Immature natural killer cell (primary cell): ENCODE results near the gene GSTT4. TPM values are rescaled to one million over a fixed set of nuclear protein-coding genes. Genes with fewer than 3 reads are reported as not detected.
A peak's percentile ranks its signal among the peaks of the same experiment; 100 is the strongest.
"Not testable (repeated sequence)": the region's sequence is repeated elsewhere in the genome, so short reads cannot be mapped to it uniquely, and the experiment has no call there.

ENCODE experiments used
- DNase-seq, 3 donors: peaks; one replicate each; pipeline ENCODE4 v3.0.0; 2022; ENCODE audit warnings: mixed read lengths in 1 of 3
- H3K27ac Mint-ChIP-seq, 6 donors: one replicate each; pipeline ENCODE4 v1.8.0; 2020; ENCODE audit warnings: mixed read lengths in 6 of 6, mild to moderate bottlenecking in 5 of 6, inconsistent platforms in 4 of 6, moderate library complexity in 3 of 6
- H3K27me3 Mint-ChIP-seq, 3 donors: one replicate each; pipeline ENCODE4 v1.8.0; 2020 to 2021; ENCODE audit warnings: low read depth in 3 of 3, mild to moderate bottlenecking in 3 of 3, mixed read lengths in 3 of 3, moderate library complexity in 3 of 3, inconsistent platforms in 1 of 3
- H3K36me3 Mint-ChIP-seq, 3 donors: one replicate each; pipeline ENCODE4 v1.8.0; 2020; ENCODE audit warnings: mixed read lengths in 3 of 3, inconsistent platforms in 2 of 3, mild to moderate bottlenecking in 2 of 3
- H3K4me1 Mint-ChIP-seq, 2 donors: one replicate each; pipeline ENCODE4 v1.8.0; 2020; ENCODE audit warnings: inconsistent platforms in 2 of 2, mild to moderate bottlenecking in 2 of 2, mixed read lengths in 2 of 2, moderate library complexity in 1 of 2
- H3K4me3 Mint-ChIP-seq, 5 donors: one replicate each; pipeline ENCODE4 v1.8.0; 2020; ENCODE audit warnings: mild to moderate bottlenecking in 5 of 5, mixed read lengths in 5 of 5, inconsistent platforms in 3 of 5, moderate library complexity in 3 of 5
- H3K9me3 Mint-ChIP-seq, 6 donors: one replicate each; pipeline ENCODE4 v1.8.0; 2020; ENCODE audit warnings: mild to moderate bottlenecking in 6 of 6, mixed read lengths in 6 of 6, inconsistent platforms in 4 of 6, moderate library complexity in 3 of 6
- polyA plus RNA-seq, 3 donors: library from polyadenylated mRNA; unstranded; fragments of 300-500 nt; fragmentation: Illumina TruSeq; gene quantifications; one replicate each; pipeline ENCODE4 v1.2.3, GENCODE V29; 2021

GSTT4 gene
- polyA plus RNA-seq, 3 donors from 2014 or later: not detected

DNA sequence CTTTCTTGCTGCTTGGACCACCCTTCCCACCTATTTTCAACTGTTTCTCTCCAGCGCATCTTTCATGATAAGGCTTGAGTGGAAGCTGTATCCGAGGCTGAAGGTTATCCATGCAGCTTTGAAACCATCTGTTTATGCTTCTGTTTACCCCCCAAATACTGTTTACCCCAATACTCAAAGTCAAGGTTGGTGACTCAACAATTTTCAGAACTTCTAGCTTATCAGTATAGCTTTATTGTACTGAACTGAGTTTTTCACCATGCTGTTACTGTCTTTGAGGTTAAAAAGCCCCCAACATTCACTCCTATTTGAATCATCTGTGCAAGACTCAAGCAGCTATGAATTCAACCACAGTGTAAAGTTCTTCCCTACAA lies 4.8 kb upstream of the GSTT4 start:
- no peaks in the 10 kb centered on the region for H3K9me3 Mint-ChIP-seq
- H3K4me3 Mint-ChIP-seq: peak overlapping the region; percentile 45 to 95 (median 79)
- no peaks in the 10 kb centered on the region for H3K36me3 Mint-ChIP-seq
- H3K27ac Mint-ChIP-seq: peak overlapping the region; percentile 65 to 97 (median 91)
- peaks cover 30 to 47% of the 10 kb centered on the region in 2 donors for H3K4me1 Mint-ChIP-seq
- DNase-seq: no peak
- peaks cover 9 to 15% (median 14%) of the 10 kb centered on the region in 3 donors for H3K27me3 Mint-ChIP-seq

DNA sequence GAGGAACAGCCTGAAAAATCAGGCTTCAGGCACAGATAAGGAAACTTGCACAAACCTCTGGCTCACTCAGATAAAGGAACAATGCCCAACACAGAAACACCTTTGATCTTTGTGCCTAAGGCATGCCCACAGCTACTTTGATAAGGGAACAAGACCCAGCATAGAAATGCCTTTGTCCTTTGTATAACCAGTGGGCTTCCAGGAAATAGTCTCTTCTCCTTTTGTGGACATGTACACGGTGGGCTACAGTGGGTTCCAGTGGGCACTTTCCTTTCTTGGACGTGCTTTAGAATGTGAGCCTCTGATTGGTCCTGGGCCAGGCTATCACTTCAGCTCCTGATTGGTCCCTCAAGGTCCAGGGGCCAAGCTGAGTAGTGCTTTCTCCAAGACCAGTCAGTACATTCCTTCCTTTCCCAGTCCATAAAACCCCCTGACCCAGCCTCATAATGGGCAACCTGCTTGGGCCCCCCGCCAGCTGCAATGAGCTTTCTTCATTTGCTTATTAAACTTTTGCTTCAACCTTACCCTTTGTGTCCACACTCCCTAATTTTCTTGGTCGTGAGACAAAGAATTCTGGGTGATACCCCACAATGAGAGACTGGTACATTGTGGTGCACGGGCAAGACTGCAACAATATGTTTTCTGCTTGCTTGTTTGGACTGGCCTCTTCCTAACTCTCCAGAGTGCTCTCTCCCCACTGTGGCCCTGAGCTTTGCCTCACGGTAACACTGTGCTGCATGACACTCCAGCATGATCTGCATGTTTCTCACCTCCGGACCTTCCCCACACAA lies 4.2 kb upstream of the GSTT4 start:
- Mint-ChIP-seq H3K4me3 (peak overlapping the region in 2 of 5 donors; percentile 5 to 35), H3K27ac (peak overlapping the region in 4 of 6 donors; percentile 65 to 96 (median 80)), H3K27me3 (peaks cover 9 to 15% (median 14%) of the 10 kb centered on the region in 3 donors), H3K36me3 (no peaks in the 10 kb centered on the region), H3K4me1 (peaks cover 27 to 41% of the 10 kb centered on the region in 2 donors), H3K9me3 (no peaks in the 10 kb centered on the region)
- DNase-seq: no peak

- no peaks in the 10 kb centered on the region for H3K36me3 Mint-ChIP-seq
- no peak overlapping the region for H3K4me3 Mint-ChIP-seq
- DNase-seq: no peak
- H3K27me3 Mint-ChIP-seq: peaks cover 9 to 15% (median 14%) of the 10 kb centered on the region in 3 donors
- no peaks in the 10 kb centered on the region for H3K9me3 Mint-ChIP-seq
- peaks cover 26 to 33% of the 10 kb centered on the region in 2 donors for H3K4me1 Mint-ChIP-seq
- peak overlapping the region in 1 of 6 donors; percentile 26 for H3K27ac Mint-ChIP-seq
Measured at GRCh38 chr22:24008381-24009226, 3.4 kb upstream of the GSTT4 start.

- Mint-ChIP-seq H3K9me3 (no peaks in the 10 kb centered on the region), H3K4me3 (no peak overlapping the region), H3K27ac (no peak overlapping the region), H3K36me3 (no peaks in the 10 kb centered on the region), H3K4me1 (peaks cover 23 to 28% of the 10 kb centered on the region in 2 donors), H3K27me3 (peaks cover 9 to 15% (median 15%) of the 10 kb centered on the region in 3 donors)
- no peak for DNase-seq
Measured at GRCh38 chr22:24008022-24008283, 2.7 kb upstream of the GSTT4 start.

- Mint-ChIP-seq H3K9me3 (no peaks in the 10 kb centered on the region), H3K27me3 (peaks cover 9 to 15% (median 15%) of the 10 kb centered on the region in 3 donors), H3K36me3 (no peaks in the 10 kb centered on the region), H3K4me1 (peaks cover 19 to 25% of the 10 kb centered on the region in 2 donors), H3K4me3 (no peak overlapping the region), H3K27ac (no peak overlapping the region)
- DNase-seq: no peak
Measured at GRCh38 chr22:24007253-24008021, 2.2 kb upstream of the GSTT4 start.

- DNase-seq: no peak
- Mint-ChIP-seq H3K27ac (no peak overlapping the region), H3K27me3 (peaks cover 9 to 18% (median 15%) of the 10 kb centered on the region in 3 donors), H3K4me3 (no peak overlapping the region), H3K9me3 (no peaks in the 10 kb centered on the region), H3K4me1 (peaks cover 16 to 19% of the 10 kb centered on the region in 2 donors), H3K36me3 (no peaks in the 10 kb centered on the region)
Measured at GRCh38 chr22:24006914-24007214, 1.6 kb upstream of the GSTT4 start.

DNA sequence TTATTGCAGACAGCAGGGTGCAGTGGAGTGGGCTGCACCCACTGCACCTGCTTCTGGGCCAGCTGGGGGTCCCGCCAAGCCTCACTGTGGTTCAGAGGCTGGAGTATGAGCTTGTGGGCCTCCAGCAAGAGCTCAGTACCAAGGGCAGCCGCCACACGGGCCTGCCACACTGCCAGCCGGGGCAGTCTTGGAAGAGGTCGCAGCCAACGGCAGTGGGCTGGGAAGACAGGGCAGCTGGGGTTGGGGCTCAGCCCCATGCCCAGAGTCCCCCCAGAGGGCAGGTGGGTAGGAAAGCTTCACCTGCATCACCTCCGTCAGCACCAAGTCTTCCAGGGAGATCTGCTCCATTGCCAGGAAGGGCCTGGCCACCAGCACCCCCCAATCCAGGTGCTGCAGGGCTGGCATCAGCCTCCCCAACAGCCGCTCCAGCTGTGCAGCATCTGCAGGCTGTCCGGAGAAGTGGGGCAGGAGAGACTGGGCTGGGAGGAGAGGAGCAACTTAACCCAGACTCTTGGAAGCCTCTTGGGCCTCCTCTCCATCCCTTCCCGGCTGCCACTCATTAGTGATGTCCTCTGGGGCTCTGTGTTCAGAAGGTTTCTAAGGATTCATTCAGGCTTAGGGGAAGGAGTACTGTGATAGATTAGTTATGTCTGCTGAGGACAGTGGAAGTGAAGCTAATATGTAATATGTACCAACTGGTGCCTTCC lies 1.1 kb upstream of the GSTT4 start:
- Mint-ChIP-seq H3K27ac (no peak overlapping the region), H3K9me3 (no peaks in the 10 kb centered on the region), H3K4me1 (peaks cover 12 to 14% of the 10 kb centered on the region in 2 donors), H3K4me3 (no peak overlapping the region), H3K36me3 (no peaks in the 10 kb centered on the region), H3K27me3 (peaks cover 7 to 17% (median 11%) of the 10 kb centered on the region in 3 donors)
- no peak for DNase-seq

GRCh38 chr22:24003887-24004286 lies 1.4 kb downstream of the GSTT4 start:
- Mint-ChIP-seq H3K27ac (no peak overlapping the region), H3K4me3 (no peak overlapping the region), H3K36me3 (no peaks in the 10 kb centered on the region), H3K27me3 (peaks cover 0 to 5% (median 2%) of the 10 kb centered on the region in 3 donors), H3K4me1 (no peaks in the 10 kb centered on the region), H3K9me3 (no peaks in the 10 kb centered on the region)
- no peak for DNase-seq

GRCh38 chr22:24002851-24003250 lies 2.4 kb downstream of the GSTT4 start:
- peaks cover 0 to 6% (median 2%) of the 10 kb centered on the region in 3 donors for H3K27me3 Mint-ChIP-seq
- no peak for DNase-seq
- no peaks in the 10 kb centered on the region for H3K9me3 Mint-ChIP-seq
- H3K4me3 Mint-ChIP-seq: no peak overlapping the region
- no peaks in the 10 kb centered on the region for H3K36me3 Mint-ChIP-seq
- H3K4me1 Mint-ChIP-seq: no peaks in the 10 kb centered on the region
- no peak overlapping the region for H3K27ac Mint-ChIP-seq

DNA sequence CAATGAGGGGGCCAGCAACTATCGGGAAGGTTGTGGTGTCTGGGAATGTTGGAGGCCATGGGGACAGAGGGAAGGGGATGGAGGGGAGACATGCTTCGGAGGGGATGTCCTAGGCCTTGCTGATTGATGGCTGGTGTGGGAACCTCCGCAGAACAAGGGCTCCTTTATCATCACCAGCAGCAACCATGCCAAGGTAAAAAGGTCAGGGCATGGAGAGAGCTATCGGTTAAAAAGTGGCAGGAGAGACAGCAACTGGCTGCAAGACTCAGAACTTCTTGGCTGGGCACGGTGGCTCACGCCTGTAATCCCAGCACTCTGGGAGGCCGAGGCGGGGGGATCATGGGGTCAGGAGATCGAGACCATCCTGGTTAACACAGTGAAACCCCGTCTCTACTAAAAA lies 3.0 kb downstream of the GSTT4 start:
- DNase-seq: no peak
- H3K4me1 Mint-ChIP-seq: no peaks in the 10 kb centered on the region
- no peaks in the 10 kb centered on the region for H3K36me3 Mint-ChIP-seq
- H3K27ac Mint-ChIP-seq: no peak overlapping the region
- H3K4me3 Mint-ChIP-seq: no peak overlapping the region
- H3K27me3 Mint-ChIP-seq: peaks cover 0 to 8% (median 2%) of the 10 kb centered on the region in 3 donors
- no peaks in the 10 kb centered on the region for H3K9me3 Mint-ChIP-seq

DNA sequence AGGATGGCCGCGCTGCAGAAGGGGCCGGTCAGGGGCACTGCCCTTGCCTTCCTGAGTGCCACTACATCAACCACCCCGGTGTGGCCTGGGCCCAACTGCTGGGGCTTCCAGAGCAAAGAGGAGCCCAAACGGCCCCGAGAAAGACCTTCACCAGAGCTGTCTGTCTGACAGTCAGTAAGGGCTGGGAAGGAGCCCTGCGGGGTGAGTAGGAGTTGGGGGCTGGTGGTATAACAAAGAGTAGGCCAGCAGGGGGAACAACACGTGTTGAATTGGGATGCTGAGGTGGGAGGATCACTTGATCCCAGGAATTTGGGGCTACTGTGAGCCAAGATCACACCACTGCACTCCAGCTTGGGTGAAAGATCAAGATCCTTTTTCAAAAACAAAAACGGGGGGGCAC lies 3.9 kb downstream of the GSTT4 start:
- Mint-ChIP-seq H3K36me3 (no peaks in the 10 kb centered on the region), H3K4me3 (no peak overlapping the region), H3K27me3 (peaks cover 0 to 7% (median 4%) of the 10 kb centered on the region in 3 donors), H3K9me3 (no peaks in the 10 kb centered on the region), H3K27ac (peak overlapping the region in 1 of 6 donors; percentile 28), H3K4me1 (no peaks in the 10 kb centered on the region)
- DNase-seq: no peak

DNA sequence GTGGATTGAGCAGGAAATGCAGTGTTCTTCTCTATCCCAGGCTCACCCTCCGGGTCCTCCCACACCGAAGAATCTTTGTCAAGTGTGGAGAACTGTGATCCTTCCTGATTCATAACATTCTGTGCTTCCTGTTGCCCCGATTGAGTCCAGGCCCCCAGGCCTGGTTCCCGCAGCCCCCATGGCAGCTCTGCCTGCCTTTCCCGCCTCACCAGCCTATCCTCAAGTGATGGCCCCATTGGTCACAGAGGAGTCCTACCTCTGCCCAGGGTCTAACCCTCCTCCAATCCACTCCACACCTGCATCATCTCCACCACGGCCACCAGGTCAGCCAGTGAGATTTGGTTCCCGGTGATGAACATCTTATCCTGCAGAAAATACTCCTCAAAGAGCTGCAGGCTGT lies 5.5 kb downstream of the GSTT4 start:
- not testable (repeated sequence) for H3K9me3 Mint-ChIP-seq, H3K36me3 Mint-ChIP-seq, DNase-seq, H3K27ac Mint-ChIP-seq, H3K27me3 Mint-ChIP-seq, H3K4me1 Mint-ChIP-seq, H3K4me3 Mint-ChIP-seq

DNA sequence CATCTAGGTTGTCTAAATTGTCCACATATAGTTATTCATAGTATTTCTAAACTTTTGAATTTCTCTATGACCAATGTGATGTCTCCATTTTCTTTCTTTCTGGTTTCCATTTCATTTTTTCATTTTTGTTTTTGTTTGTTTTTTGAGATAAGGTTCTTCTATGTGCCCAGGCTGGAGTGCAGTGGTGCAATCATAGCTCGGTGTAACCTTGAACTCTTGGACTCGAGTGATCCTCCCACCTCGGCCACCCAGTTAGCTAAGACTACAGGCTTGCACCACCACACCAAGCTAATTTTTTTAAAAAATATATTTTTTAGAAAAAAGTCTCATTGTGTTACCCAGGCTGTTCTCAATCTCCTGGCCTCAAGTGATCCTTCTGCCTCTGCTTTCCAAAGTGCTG lies 8.2 kb downstream of the GSTT4 start:
- no peaks in the 10 kb centered on the region for H3K36me3 Mint-ChIP-seq
- no peak for DNase-seq
- no peak overlapping the region for H3K4me3 Mint-ChIP-seq
- H3K9me3 Mint-ChIP-seq: no peaks in the 10 kb centered on the region
- no peak overlapping the region for H3K27ac Mint-ChIP-seq
- peaks cover 0 to 5% (median 2%) of the 10 kb centered on the region in 3 donors for H3K27me3 Mint-ChIP-seq
- no peaks in the 10 kb centered on the region for H3K4me1 Mint-ChIP-seq
